ENCODE data around the gene MTMR4.

- TF ChIP-seq EZH2 (IDR thresholded peaks at IDR 0.05; ENCODE audit: borderline replicate concordance, low read length) (no peak), CTCF (IDR thresholded peaks at IDR 0.05; ENCODE audit: low read length) (no peak)
Measured at GRCh38 chr17:58515286-58515685, 848 bp upstream of the MTMR4 start.

Data from OCI-LY1 (cell line).